Measurements from ENCODE around the gene TREH. TPM values are rescaled to one million over a fixed set of nuclear protein-coding genes. Genes with fewer than 3 reads are reported as not detected.
A peak's percentile ranks its signal among the peaks of the same experiment; 100 is the strongest.

Gene TREH
- total and polyA plus RNA-seq, 2 experiments from 2014 or later = 0.36 TPM; not detected in 1

DNA sequence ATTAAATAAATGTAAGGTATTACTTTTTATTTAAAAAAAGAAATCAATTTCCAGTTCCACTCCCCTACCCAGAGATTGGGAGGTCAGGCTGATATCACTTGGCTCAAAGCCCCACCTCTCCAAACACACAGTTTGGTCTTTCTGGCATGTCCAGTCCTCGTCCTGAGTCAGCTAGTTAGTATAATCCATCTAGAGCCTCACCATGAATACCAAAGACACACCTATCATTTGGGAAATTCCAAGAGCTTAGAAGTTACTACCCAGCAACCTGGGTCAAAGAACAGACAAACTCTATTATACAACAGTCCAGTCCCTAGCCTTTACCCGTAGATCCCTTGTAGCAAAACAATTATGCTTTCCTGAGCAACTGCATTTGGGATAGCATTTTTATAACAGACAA is 9.4 kb downstream of the TREH start (continued):
- no peak for TF ChIP-seq ZNF462 (CRISPR knock-in tag; IDR thresholded peaks at IDR 0.05)
- TF ChIP-seq, protein P1, sequence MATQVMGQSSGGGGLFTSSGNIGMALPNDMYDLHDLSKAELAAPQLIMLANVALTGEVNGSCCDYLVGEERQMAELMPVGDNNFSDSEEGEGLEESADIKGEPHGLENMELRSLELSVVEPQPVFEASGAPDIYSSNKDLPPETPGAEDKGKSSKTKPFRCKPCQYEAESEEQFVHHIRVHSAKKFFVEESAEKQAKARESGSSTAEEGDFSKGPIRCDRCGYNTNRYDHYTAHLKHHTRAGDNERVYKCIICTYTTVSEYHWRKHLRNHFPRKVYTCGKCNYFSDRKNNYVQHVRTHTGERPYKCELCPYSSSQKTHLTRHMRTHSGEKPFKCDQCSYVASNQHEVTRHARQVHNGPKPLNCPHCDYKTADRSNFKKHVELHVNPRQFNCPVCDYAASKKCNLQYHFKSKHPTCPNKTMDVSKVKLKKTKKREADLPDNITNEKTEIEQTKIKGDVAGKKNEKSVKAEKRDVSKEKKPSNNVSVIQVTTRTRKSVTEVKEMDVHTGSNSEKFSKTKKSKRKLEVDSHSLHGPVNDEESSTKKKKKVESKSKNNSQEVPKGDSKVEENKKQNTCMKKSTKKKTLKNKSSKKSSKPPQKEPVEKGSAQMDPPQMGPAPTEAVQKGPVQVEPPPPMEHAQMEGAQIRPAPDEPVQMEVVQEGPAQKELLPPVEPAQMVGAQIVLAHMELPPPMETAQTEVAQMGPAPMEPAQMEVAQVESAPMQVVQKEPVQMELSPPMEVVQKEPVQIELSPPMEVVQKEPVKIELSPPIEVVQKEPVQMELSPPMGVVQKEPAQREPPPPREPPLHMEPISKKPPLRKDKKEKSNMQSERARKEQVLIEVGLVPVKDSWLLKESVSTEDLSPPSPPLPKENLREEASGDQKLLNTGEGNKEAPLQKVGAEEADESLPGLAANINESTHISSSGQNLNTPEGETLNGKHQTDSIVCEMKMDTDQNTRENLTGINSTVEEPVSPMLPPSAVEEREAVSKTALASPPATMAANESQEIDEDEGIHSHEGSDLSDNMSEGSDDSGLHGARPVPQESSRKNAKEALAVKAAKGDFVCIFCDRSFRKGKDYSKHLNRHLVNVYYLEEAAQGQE (IDR thresholded peaks at IDR 0.05; ENCODE audit: unreplicated experiment) = no peak

DNA sequence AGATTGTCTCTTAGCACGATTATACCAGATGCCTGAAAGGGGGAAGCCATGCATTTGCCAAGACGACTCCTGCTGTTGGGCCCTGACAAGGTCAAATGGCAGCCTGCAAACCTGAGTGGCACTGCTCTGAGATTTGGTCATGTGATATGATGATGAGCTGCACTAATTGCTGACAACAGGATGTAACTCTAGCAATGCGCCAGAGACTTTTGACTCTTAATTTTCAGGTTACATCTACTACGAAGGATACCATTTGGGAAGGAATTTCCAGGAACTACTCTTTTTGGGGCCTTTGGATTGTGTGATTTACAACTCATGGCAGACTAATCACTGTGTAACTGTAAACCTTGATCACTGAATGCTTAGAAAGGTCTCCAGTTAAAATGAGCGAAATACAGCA is 13.1 kb downstream of the TREH start:
- Histone ChIP-seq H3K36me3 (ENCODE audit: insufficient read depth) (no peaks in the 10 kb centered on the region), H3K27me3 (ENCODE audit: insufficient read depth) (no peaks in the 10 kb centered on the region), H2AFZ (peak overlapping the region; percentile 69; the same call in 1 of the 2 replicates), H3K4me1 (ENCODE audit: insufficient read depth) (peaks cover 6% of the 10 kb centered on the region), H3K79me2 (replicated peaks; ENCODE audit: insufficient read depth) (no peaks in the 10 kb centered on the region), H3K27ac (ENCODE audit: low read depth) (no peak overlapping the region), H3F3A (replicated peaks; ENCODE audit: low read depth) (no peaks in the 10 kb centered on the region), H4K20me1 (replicated peaks; ENCODE audit: insufficient read depth) (no peaks in the 10 kb centered on the region), H3K4me2 (no peak overlapping the region), H3K4me3 (no peak overlapping the region), H3K9me2 (ENCODE audit: insufficient read depth) (0 out of 2 replicates have a peak, but pooled peaks cover 6% of the 10 kb centered on the region)
- ATAC-seq (no peak), DNase-seq (ENCODE audit: low spot score) (peak; percentile 8)
- peaks cover 8% of the 10 kb centered on the region for H3K27me3 Mint-ChIP-seq (ENCODE audit: insufficient read depth, low read depth, poor library complexity)
- no peaks in the 10 kb centered on the region for H3K36me3 Mint-ChIP-seq (ENCODE audit: low read depth)
- no peak overlapping the region for H3K4me3 Mint-ChIP-seq
- peaks cover 6% of the 10 kb centered on the region; the same call in 1 of the 3 replicates for H3K4me1 Mint-ChIP-seq
- peaks cover 2% of the 10 kb centered on the region; the same call in 1 of the 3 replicates for H3K9me3 Mint-ChIP-seq
- H3K27ac Mint-ChIP-seq = no peak overlapping the region
- no peak for TF ChIP-seq JUNB (IDR thresholded peaks at IDR 0.05; ENCODE audit: unreplicated experiment)
- TF ChIP-seq EZH2phosphoT487 (IDR thresholded peaks at IDR 0.05; ENCODE audit: unreplicated experiment) = no peak
- no peak for TF ChIP-seq ZNF462 (CRISPR knock-in tag; IDR thresholded peaks at IDR 0.05)
